Peyer's patch (tissue), 4 donors: ENCODE data around the gene RNASEH1.

Source experiments
- POLR2A ChIP-seq, 2 donors: fragments of 450-650 bp; IDR thresholded peaks; one replicate each; pipeline ENCODE4 v1.5.1; 2017; ENCODE audit warnings: antibody characterized with exemption in 2 of 2, mild to moderate bottlenecking in 2 of 2, moderate library complexity in 2 of 2
- TF ChIP-seq, protein P1 (sequence below), 6 experiments: fragments of 450-650 bp in 4 of 6; fragments of 200-600 bp in 2 of 6; sonication (generic) in 1 of 6; IDR thresholded peaks; one replicate each; pipeline ENCODE4 v1.5.1; 2017 to 2019; ENCODE audit warnings: antibody characterized with exemption in 6 of 6, mild to moderate bottlenecking in 3 of 6, moderate library complexity in 1 of 6

DNA sequence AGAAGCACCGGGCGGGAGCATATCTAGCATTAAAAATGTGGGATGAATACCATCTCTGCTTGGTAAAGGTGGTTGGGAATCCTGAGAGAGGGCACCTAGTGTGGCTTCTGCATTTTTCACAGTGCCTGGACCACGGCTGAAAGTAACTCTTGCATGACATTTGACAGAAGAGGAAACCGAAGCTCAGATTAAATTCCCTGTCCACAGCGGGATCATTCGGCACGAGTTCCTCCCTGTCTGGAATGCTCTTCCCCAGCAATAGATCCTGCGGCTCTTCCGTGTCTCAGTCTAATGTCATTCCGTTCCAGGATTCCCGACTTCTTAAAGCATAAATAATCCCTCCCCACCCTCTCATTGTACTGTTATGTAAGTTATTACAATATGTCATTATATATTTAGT is 16.0 kb upstream of the RNASEH1 start:
- TF ChIP-seq POLR2A (IDR thresholded peaks at IDR 0.05), result no peak
- TF ChIP-seq, protein P1, sequence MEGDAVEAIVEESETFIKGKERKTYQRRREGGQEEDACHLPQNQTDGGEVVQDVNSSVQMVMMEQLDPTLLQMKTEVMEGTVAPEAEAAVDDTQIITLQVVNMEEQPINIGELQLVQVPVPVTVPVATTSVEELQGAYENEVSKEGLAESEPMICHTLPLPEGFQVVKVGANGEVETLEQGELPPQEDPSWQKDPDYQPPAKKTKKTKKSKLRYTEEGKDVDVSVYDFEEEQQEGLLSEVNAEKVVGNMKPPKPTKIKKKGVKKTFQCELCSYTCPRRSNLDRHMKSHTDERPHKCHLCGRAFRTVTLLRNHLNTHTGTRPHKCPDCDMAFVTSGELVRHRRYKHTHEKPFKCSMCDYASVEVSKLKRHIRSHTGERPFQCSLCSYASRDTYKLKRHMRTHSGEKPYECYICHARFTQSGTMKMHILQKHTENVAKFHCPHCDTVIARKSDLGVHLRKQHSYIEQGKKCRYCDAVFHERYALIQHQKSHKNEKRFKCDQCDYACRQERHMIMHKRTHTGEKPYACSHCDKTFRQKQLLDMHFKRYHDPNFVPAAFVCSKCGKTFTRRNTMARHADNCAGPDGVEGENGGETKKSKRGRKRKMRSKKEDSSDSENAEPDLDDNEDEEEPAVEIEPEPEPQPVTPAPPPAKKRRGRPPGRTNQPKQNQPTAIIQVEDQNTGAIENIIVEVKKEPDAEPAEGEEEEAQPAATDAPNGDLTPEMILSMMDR (IDR thresholded peaks at IDR 0.05), result no peak
